HG02571 (cell line): ENCODE measurements around the gene ZNF692.
"Not testable (repeated sequence)": the region's sequence is repeated elsewhere in the genome, so short reads cannot be mapped to it uniquely, and the experiment has no call there.

Experiments used
- ATAC-seq: cut with Tn5 transposase; IDR thresholded peaks from one replicate; pipeline ENCODE4 v1.9.1; 2021; ENCODE audit warnings: mild to moderate bottlenecking, moderate library complexity; ENCODE audit not compliant: unreplicated experiment

Gene ZNF692, protein sequence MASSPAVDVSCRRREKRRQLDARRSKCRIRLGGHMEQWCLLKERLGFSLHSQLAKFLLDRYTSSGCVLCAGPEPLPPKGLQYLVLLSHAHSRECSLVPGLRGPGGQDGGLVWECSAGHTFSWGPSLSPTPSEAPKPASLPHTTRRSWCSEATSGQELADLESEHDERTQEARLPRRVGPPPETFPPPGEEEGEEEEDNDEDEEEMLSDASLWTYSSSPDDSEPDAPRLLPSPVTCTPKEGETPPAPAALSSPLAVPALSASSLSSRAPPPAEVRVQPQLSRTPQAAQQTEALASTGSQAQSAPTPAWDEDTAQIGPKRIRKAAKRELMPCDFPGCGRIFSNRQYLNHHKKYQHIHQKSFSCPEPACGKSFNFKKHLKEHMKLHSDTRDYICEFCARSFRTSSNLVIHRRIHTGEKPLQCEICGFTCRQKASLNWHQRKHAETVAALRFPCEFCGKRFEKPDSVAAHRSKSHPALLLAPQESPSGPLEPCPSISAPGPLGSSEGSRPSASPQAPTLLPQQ

DNA sequence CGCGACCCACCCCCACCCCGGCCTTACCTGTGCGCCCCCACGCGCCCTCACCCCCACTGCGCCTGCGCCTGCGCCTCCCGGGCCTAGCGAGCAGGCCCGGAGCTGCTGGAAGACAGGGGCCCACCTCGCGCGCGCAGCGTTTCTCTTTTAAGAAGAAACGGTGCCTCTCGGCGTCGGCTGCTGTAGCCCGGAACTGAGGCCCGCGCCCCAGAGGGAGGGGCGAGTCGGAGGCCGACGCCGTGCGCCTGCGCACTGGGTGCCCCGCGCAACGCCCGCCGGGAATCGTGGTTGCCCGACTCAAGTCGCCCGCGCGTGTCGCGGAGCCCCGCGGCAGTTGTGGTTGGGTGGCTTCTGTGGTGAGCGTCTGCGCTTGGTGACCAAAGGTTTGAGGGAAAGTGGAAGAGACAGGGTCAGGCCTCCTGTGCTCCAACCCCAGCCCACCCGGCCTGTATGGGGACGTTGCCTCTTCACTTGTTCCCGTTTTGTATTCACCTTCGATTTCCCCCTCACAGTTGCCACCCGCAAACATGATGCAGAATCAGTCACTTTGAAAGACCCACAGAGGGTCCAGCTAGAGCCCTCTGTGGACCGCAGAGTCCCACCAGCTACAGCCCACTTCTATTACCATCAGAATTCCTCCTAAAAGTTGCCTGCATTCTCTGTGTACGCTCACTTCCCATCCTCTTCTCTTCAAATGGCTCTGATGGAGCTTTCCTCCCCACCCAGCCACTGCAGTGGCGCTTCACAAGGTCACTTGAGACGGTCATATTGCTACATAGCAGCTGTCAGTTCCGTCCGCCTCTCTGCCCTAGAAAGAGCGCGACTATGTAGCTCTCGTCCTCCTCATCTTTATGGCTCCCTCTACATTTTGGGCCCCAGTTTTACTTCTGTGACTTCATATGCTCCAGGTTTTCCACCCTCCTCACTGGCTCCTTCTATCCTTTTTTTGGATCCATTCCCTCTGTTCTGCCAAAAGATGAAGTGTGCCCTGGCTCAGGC, at the start of gene ZNF692:
ZNF692 (minus strand) TSS at position 195 of the 999 bp plus-strand sequence. CDS start 776 bp downstream, outside the sequence.
- ATAC-seq: peak; percentile 81

DNA sequence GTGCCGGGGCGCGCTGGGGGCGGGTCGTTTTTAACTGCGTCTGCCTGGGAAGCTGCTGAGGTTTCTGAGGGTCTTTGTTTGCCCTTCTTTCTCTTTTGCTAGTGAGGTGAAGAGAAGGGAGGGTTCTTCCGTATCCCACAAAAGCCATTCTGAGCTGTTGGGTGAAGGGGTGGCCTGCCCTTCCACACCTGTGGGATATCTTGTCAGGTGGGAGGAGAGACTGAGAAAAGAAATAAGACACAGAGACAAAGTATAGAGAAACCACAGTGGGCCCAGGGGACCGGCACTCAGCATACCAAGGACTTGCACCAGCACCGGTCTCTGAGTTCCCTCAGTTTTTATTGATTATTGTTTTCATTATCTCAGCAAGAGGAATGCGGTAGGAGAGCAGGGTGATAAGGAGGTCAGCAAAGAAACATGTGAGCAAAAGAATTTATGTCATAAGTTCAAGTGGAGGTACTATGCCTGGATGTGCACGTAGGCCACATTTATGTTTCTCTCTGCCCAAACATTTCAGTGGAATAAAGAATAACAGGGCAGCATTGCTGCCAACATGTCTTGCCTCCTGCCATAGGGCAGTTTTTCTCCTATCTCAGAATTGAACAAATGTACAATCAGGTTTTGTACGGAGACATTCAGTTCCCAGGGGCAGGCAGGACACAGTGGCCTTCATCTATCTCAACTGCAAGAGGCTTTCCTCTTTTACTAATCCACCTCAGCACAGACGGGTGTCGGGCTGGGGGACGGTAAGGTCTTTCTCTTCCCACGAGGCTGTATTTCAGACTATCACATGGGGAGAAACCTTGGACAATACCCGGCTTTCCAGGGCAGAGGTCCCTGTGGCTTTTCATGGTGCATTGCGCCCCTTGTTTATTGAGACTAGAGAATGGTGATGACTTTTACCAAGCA, 48.1 kb upstream of the ZNF692 start:
- ATAC-seq: peak; percentile 16

DNA sequence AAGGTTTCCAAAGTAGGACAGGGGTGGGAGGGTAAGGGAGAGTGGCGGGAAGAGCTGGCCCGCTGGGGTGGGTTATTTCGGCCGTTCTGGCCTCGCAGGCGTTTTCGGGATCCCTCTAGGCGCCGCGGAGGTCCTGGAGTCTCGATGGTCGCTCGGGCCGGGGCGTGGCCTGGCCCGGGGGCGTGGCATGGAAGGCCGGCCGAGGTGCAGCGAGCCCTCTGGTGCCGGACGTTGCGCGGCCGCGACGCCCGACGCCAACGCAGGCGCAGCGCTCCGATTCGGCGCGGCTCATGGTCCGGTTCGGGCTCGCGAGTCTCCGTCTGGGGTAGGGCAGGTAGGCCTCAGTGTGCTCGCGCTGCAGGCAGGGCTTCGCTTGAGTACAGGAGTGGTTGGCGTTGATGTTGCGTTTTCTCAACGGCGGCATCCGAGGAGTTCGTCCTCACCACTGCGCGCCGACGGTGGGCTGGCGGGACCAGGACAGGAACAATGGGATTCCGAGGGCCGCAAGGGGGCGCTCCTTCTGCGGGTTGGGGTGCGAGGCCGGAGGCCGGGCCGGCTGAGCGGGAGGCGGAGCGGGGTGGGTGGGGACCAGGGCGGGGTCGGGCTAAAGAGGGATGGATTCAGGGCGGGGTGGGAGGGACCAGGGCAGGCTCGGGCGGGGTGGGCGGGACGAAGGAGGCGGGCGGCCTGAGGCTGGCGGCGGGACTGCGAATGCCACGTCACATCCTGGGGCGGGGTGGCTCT, 47.3 kb upstream of the ZNF692 start, which contains the start of gene PGBD2:
PGBD2 (plus strand) TSS at position 227 of the 744 bp plus-strand sequence. CDS start 7,628 bp downstream, outside the sequence.
- ATAC-seq: peak; percentile 89

DNA sequence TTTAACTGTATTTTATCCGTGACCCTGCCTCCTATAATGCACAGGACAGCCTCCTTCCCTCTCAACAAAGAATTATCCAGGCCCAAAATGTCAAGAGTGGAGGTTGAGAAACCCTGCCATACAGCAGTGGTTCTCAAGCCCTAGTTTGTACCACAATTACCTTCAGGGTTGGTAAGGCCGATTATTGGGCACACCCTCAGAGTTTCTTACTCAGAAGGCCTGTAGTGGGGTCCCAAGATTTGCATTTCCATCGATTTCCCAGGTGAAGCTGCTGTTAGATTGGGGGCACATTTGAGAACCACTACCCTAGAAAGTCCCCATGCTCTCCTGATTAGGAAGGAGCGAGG, 46.8 kb upstream of the ZNF692 start:
- ATAC-seq: no peak

- no peak for ATAC-seq
Measured at GRCh38 chr1:248904437-248905216, 45.7 kb upstream of the ZNF692 start.

GRCh38 chr1:248901578-248901977, 42.7 kb upstream of the ZNF692 start:
- ATAC-seq: no peak

DNA sequence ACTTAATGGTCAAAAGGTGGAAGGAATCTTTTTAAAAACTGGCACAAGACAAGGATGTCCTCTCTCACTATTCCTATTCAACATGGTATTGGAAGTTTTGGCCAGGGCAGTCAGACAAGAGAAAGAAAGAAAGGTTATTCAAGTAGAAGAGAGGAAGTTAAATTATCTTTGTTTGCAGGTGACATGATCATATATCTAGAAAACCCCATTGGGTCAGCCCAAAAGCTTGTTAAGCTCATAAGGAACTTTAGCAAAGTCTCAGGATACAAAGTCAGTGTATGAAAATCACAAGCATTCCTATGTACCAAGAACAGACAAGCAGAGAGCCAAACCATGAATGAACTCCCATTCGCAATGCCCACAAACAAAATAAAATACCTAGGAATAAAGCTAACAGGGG, 41.8 kb upstream of the ZNF692 start:
- no peak for ATAC-seq

- ATAC-seq: no peak
Measured at GRCh38 chr1:248897412-248898337, 38.8 kb upstream of the ZNF692 start.

- ATAC-seq: no peak
Measured at GRCh38 chr1:248894837-248895236, 36.0 kb upstream of the ZNF692 start.

DNA sequence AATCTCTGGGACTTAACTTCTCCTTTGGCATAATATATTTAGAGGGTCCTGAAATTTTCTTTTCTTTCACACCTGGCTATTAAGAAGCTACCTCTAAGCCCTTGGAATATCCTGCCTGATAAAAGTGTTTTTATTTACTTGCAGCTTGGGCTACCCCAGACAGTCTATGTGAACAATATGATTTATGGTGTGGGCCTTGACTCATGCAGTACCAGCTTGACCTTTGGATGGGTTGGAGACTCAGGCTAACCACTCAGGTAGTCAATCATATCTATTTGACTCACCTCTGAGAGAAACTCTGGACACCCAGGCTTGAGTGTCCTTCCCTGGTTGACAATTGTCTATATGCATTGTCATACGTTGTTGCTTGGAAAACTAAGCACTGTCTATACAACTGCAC, 33.7 kb upstream of the ZNF692 start:
- ATAC-seq: no peak

DNA sequence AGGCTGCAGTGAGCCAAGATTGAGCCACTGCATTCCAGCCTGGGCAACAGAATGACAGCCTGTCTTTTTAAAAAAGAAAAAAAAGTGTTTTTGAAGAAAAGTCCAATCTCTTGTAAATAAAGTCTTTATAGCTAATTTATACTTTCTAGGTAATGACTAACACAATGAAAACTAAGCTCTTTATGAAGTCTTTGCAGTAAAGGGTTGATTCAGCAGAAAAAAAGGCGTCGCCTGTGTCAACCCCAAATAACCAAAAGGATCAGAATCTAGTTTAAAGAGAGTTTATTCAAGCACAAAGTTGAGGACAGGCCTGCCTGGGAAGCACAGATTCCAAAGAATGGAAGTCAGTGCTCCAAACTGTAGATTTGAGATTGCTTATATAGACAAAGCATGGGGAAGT, 32.9 kb upstream of the ZNF692 start:
- ATAC-seq: no peak

DNA sequence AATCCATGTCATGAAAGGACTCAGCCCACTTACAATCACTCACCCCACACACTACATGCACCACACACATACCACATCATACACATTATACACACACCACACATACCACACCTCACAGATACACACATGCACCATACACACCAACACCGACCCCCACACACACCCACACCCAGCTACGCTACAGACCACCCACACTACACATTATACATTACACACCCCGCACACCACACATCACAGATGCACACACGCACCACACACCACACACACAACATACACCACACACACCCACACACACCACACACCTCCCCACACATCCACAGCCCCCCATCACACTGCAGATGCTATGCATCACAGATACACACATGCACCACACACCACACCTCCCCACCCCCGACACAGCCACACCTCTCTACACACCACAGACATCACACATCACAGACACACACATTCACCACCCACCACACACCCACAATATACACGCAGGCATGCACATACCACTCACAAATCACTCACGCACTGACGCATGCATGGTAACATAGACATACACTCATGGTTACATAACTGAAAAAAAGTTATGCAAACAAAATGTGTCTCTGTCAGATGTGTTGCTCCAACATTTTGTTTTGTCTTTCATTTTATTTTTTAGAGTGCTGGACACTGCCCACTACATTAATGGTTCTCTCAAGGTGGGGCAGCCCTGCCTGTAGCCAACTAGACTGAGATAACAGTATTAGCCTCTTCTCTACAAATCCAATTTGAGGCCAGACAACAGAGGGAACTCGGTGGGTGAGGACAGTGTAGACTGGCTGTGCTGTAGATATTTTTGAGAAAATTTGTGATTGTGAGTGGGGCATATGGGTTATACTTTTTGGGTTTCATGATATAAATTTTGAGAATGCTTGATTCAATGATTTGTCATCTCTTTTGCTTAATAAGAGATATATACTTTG, 31.9 kb upstream of the ZNF692 start:
- no peak for ATAC-seq

DNA sequence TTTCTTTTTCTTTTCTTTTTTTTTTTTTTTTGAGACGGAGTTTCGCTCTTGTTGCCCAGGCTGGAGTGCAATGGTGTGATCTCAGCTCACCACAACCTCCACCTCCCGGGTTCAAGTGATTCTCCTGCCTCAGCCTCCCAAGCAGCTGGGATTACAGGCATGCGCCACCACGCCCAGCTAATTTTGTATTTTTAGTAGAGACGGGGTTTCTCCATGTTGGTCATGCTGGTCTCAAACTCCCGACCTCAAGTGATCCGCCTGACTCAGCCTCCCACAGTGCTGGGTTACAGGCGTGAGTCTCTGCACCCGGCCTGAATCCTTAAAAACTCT, 31.0 kb upstream of the ZNF692 start:
- ATAC-seq: not testable (repeated sequence)

- no peak for ATAC-seq
Measured at GRCh38 chr1:248886237-248886895, 27.5 kb upstream of the ZNF692 start.

- no peak for ATAC-seq
Measured at GRCh38 chr1:248885646-248886045, 26.8 kb upstream of the ZNF692 start.

GRCh38 chr1:248884632-248885295, 25.9 kb upstream of the ZNF692 start:
- ATAC-seq: no peak
